WTC11 (cell line): Measurements from ENCODE around the gene SART3. TPM values are rescaled to one million over a fixed set of nuclear protein-coding genes. Genes with fewer than 3 reads are reported as not detected.

ENCODE experiments used
- ATAC-seq: fragments of 200-7000 bp; cut with Tn5 transposase; 2 replicates; pipeline ENCODE4 v1.10.0; 2021; ENCODE audit warnings: mild to moderate bottlenecking, moderate library complexity
- CTCF ChIA-PET: fragments of 300-600 bp; sonication (Branson Sonifier 250); formaldehyde crosslinking; loops from one replicate; lab custom pipeline; 2021; ENCODE audit warnings: antibody characterized with exemption; lab: Charles Lee
- POLR2A ChIA-PET: fragments of 350-600 bp; sonication (Branson Sonifier 250); formaldehyde crosslinking; loops from one replicate; lab custom pipeline; 2021; ENCODE audit warnings: antibody characterized with exemption; lab: Charles Lee
- DNase-seq: peaks from one replicate; pipeline ENCODE4 v3.0.0; 2021; ENCODE audit warnings: low spot score
- H3K27ac Mint-ChIP-seq: 2 replicates; pipeline ENCODE4 v1.8.0; 2021; ENCODE audit warnings: mixed read lengths
- H3K27me3 Mint-ChIP-seq: 2 replicates; pipeline ENCODE4 v1.8.0; 2021; ENCODE audit warnings: low read depth, mild to moderate bottlenecking, moderate library complexity, mixed read lengths
- H3K36me3 Mint-ChIP-seq: 2 replicates; pipeline ENCODE4 v1.8.0; 2021; ENCODE audit warnings: mixed read lengths
- H3K4me1 Mint-ChIP-seq: 2 replicates; pipeline ENCODE4 v1.8.0; 2022; ENCODE audit warnings: mixed read lengths
- H3K4me3 Mint-ChIP-seq: 2 replicates; pipeline ENCODE4 v1.8.0; 2021; ENCODE audit warnings: mild to moderate bottlenecking, moderate library complexity, mixed read lengths
- H3K9me3 Mint-ChIP-seq: 2 replicates; pipeline ENCODE4 v1.8.0; 2021; ENCODE audit warnings: mixed read lengths
- ELF4 ChIP-seq: sonication (generic); formaldehyde crosslinking; IDR thresholded peaks from 2 replicates; pipeline ENCODE4 v1.8.1; 2022; ENCODE audit warnings: low read depth, mild to moderate bottlenecking, moderate library complexity, missing genetic modification reagents
- ESRRA ChIP-seq: sonication (generic); formaldehyde crosslinking; IDR thresholded peaks from 2 replicates; pipeline ENCODE4 v1.8.1; 2022; ENCODE audit warnings: mild to moderate bottlenecking, missing genetic modification reagents, borderline replicate concordance
- KAT7 ChIP-seq: sonication (generic); formaldehyde crosslinking; IDR thresholded peaks from 2 replicates; pipeline ENCODE4 v1.8.1; 2023; ENCODE audit warnings: missing genetic modification reagents, mild to moderate bottlenecking, borderline replicate concordance
- MXD4 ChIP-seq: fragments of 250-450 bp; sonication (Bioruptor Pico); IDR thresholded peaks from 2 replicates; pipeline ENCODE4 v1.8.0; 2021; ENCODE audit warnings: mild to moderate bottlenecking, moderate library complexity, borderline replicate concordance
- NFYB ChIP-seq: sonication (generic); formaldehyde crosslinking; conservative IDR thresholded peaks from 2 replicates; pipeline ENCODE4 v1.8.0; 2022; ENCODE audit warnings: low read depth, missing genetic modification reagents
- NR2C2 ChIP-seq: sonication (generic); formaldehyde crosslinking; IDR thresholded peaks from 2 replicates; pipeline ENCODE4 v1.8.0; 2022; ENCODE audit warnings: mild to moderate bottlenecking, missing genetic modification reagents
- SOX15 ChIP-seq: fragments of 250-450 bp; sonication (Bioruptor Pico); IDR thresholded peaks from 2 replicates; pipeline ENCODE4 v1.9.0; 2021; ENCODE audit warnings: mild to moderate bottlenecking
- TEAD4 ChIP-seq: sonication (generic); formaldehyde crosslinking; IDR thresholded peaks from 2 replicates; pipeline ENCODE4 v1.8.0; 2022; ENCODE audit warnings: mild to moderate bottlenecking, missing genetic modification reagents
- ZBTB21 ChIP-seq: sonication (generic); formaldehyde crosslinking; IDR thresholded peaks from 2 replicates; pipeline ENCODE4 v1.8.1; 2023; ENCODE audit warnings: mild to moderate bottlenecking, missing genetic modification reagents, borderline replicate concordance
- ZNF121 ChIP-seq: sonication (generic); formaldehyde crosslinking; IDR thresholded peaks from 2 replicates; pipeline ENCODE4 v1.8.0; 2023; ENCODE audit warnings: missing genetic modification reagents
- ZNF232 ChIP-seq: sonication (generic); formaldehyde crosslinking; IDR thresholded peaks from 2 replicates; pipeline ENCODE4 v1.8.0; 2022; ENCODE audit warnings: mild to moderate bottlenecking, missing genetic modification reagents
- total RNA-seq: library from RNA; stranded (reverse); gene quantifications from 3 replicates; pipeline ENCODE4 v1.2.3, GENCODE V29; 2021
- TF ChIP-seq, protein P1 (sequence below): sonication (generic); formaldehyde crosslinking; IDR thresholded peaks from 2 replicates; pipeline ENCODE4 v1.8.0; 2022; ENCODE audit warnings: mild to moderate bottlenecking, missing genetic modification reagents
- TF ChIP-seq, protein P2 (sequence below): fragments of 250-450 bp; sonication (Bioruptor Pico); IDR thresholded peaks from 2 replicates; pipeline ENCODE4 v1.9.0; 2021; ENCODE audit warnings: mild to moderate bottlenecking
- TF ChIP-seq, protein P3 (sequence below): sonication (generic); formaldehyde crosslinking; IDR thresholded peaks from 2 replicates; pipeline ENCODE4 v1.8.0; 2022; ENCODE audit warnings: mild to moderate bottlenecking, missing genetic modification reagents

Gene SART3
- total RNA-seq, 1 experiment from 2014 or later: 91.2 TPM

DNA sequence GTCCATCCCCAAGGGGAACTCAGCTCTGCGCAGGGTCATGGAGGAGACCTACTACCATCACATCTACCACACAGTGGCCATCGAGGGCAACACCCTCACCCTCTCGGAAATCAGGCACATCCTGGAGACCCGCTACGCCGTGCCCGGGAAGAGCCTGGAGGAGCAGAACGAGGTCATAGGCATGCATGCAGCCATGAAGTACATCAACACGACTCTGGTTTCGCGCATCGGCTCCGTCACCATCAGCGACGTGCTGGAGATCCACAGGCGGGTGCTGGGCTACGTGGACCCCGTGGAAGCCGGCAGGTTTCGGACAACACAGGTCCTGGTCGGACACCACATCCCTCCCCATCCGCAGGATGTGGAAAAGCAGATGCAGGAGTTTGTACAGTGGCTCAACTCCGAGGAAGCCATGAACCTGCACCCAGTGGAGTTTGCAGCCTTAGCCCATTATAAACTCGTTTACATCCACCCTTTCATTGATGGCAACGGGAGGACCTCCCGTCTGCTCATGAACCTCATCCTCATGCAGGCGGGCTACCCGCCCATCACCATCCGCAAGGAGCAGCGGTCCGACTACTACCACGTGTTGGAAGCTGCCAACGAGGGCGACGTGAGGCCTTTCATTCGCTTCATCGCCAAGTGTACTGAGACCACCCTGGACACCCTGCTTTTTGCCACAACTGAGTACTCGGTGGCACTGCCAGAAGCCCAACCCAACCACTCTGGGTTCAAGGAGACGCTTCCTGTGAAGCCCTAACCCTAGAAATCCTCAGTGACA is 42.1 kb downstream of the SART3 start (continued):
- TF ChIP-seq, protein P1, sequence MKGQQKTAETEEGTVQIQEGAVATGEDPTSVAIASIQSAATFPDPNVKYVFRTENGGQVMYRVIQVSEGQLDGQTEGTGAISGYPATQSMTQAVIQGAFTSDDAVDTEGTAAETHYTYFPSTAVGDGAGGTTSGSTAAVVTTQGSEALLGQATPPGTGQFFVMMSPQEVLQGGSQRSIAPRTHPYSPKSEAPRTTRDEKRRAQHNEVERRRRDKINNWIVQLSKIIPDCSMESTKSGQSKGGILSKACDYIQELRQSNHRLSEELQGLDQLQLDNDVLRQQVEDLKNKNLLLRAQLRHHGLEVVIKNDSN (CRISPR knock-in tag): no peak
- TF ChIP-seq, protein P2, sequence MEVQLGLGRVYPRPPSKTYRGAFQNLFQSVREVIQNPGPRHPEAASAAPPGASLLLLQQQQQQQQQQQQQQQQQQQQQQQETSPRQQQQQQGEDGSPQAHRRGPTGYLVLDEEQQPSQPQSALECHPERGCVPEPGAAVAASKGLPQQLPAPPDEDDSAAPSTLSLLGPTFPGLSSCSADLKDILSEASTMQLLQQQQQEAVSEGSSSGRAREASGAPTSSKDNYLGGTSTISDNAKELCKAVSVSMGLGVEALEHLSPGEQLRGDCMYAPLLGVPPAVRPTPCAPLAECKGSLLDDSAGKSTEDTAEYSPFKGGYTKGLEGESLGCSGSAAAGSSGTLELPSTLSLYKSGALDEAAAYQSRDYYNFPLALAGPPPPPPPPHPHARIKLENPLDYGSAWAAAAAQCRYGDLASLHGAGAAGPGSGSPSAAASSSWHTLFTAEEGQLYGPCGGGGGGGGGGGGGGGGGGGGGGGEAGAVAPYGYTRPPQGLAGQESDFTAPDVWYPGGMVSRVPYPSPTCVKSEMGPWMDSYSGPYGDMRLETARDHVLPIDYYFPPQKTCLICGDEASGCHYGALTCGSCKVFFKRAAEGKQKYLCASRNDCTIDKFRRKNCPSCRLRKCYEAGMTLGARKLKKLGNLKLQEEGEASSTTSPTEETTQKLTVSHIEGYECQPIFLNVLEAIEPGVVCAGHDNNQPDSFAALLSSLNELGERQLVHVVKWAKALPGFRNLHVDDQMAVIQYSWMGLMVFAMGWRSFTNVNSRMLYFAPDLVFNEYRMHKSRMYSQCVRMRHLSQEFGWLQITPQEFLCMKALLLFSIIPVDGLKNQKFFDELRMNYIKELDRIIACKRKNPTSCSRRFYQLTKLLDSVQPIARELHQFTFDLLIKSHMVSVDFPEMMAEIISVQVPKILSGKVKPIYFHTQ (CRISPR knock-in tag): no peak
- TF ChIP-seq ZBTB21 (CRISPR knock-in tag): no peak
- no peak for TF ChIP-seq TEAD4 (CRISPR knock-in tag)
- TF ChIP-seq NR2C2 (CRISPR knock-in tag): no peak
- TF ChIP-seq, all 79 proteins: peak for 0

DNA sequence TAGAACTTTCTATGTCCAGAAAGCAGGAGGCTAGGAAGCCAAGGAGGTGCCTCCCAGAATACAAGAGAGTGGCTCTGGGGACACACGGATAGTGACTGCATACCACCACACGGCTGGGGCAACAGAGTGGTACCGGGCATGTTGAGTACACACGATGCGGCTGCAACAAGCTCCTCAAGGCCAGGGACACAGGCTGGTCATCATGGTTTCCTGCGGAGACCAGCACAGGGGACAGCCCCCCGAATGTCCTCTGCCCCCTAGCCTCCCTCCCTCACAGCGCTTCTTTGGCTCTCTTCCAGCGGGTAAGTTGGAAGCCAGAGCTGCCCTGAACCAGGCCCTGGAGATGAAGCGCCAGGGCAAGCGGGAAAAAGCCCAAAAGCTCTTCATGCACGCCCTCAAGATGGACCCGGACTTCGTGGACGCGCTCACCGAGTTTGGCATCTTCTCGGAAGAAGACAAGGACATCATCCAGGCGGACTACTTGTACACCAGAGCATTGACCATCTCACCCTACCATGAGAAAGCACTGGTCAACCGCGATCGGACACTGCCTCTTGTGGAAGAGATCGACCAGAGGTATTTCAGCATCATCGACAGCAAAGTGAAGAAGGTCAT is 42.8 kb downstream of the SART3 start:
- Mint-ChIP-seq H3K27ac (no peak overlapping the region), H3K27me3 (no peaks in the 10 kb centered on the region; the same call in 1 of the 2 replicates), H3K36me3 (peaks cover 46% of the 10 kb centered on the region), H3K4me1 (peaks cover 9% of the 10 kb centered on the region), H3K4me3 (no peak overlapping the region), H3K9me3 (no peaks in the 10 kb centered on the region)
- DNase-seq (no peak), ATAC-seq (no peak)
- ChIA-PET CTCF (interaction anchor here (1.5 kb wide), 1 partner anchor 528 kb away, joined by 4 read pairs; no protein-coding TSS in a partner anchor), POLR2A (no interaction called here)
- TF ChIP-seq ZNF232 (CRISPR knock-in tag) (no peak), ELF4 (CRISPR knock-in tag) (no peak), MXD4 (CRISPR knock-in tag) (no peak), ZNF121 (CRISPR knock-in tag) (no peak), KAT7 (no peak), ESRRA (CRISPR knock-in tag) (no peak), SOX15 (CRISPR knock-in tag) (no peak), NFYB (no peak)
- TF ChIP-seq, protein P3, sequence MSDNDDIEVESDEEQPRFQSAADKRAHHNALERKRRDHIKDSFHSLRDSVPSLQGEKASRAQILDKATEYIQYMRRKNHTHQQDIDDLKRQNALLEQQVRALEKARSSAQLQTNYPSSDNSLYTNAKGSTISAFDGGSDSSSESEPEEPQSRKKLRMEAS (CRISPR knock-in tag): no peak
- TF ChIP-seq, protein P2 (CRISPR knock-in tag): no peak
